Stimulated activated CD4-positive, alpha-beta T cell treated with anti-CD3 and anti-CD28 coated beads, TNF-alpha, amount 100 ng/mL, for 48 hours (primary cell): ENCODE data around the gene CMIP.
"Not testable (repeated sequence)": the region's sequence is repeated elsewhere in the genome, so short reads cannot be mapped to it uniquely, and the experiment has no call there.

Experiments used
- DNase-seq, 3 donors: peaks; one replicate each; pipeline ENCODE4 v3.0.0-alpha.2; 2020; ENCODE audit warnings: low read depth in 3 of 3

CMIP gene

DNA sequence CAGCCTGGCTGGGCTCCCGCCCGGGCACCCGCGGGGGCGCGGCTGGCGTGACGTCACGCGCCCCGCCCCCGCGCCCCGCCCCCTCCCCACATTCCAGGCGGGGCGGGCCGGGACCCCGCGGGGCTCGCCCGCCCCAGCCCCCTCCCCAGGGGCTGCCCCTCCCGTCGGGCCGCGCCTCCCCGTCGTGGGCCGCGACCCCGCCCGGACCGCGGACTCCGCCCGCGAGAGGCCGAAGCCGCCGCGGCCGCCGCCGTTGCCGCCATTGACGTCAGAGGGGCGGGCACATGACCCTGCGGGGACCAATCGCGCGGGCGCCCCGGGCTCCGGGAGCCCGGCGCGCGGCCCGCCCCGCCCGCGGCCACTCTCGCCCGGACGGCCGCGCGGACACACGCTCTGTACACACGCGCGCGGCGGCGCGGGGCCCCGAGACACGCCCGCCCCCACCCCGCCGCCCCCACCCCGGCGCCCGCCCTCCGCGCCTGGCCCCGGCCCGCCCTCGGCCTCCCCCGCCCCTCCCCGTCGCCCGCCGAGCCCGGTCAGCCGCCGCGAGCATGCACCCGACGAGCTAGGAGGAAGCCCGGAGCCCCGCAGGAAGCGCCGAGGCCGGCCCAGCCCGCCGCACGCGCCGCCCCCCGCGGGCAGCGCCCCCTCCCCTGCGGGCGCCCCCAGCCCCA is at the start of gene CMIP:
CMIP (plus strand) TSS at position 361 of the 674 bp plus-strand sequence.
- DNase-seq = peak; percentile 50 to 80 (median 59)

DNA sequence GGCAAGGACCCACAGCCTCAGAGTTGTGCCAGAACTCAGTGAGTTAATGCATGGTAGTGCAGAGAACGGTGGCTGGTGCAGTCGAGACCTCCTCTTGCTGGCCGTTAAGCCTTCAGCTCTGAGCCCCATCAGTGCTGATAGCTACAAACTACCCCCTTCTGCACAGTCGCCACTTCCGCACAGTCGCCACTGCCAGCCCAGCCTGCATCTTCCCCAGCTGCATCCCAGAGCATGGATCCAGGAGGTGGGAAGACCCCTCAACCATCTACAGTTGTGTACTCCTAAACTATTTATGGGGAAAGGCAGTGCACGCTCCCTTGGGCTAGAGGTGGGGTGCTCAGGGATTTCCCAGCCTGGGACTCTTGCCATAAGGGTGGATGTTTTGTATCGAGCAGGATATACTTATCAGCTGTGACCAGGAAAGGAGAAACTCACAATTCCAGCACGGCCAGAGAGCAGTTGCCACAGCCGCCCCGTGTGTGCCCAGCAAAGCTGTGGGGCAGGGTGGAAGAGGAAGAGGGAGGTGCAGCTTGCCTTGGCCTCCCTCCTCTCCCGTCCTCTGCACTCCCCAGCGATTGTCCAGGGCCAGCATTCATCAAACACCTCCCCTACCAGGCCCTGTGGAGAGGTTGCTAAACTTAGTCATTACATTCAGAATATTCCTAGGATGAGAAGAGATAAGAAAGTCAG is 49.5 kb upstream of the CMIP start:
- no peak for DNase-seq

DNA sequence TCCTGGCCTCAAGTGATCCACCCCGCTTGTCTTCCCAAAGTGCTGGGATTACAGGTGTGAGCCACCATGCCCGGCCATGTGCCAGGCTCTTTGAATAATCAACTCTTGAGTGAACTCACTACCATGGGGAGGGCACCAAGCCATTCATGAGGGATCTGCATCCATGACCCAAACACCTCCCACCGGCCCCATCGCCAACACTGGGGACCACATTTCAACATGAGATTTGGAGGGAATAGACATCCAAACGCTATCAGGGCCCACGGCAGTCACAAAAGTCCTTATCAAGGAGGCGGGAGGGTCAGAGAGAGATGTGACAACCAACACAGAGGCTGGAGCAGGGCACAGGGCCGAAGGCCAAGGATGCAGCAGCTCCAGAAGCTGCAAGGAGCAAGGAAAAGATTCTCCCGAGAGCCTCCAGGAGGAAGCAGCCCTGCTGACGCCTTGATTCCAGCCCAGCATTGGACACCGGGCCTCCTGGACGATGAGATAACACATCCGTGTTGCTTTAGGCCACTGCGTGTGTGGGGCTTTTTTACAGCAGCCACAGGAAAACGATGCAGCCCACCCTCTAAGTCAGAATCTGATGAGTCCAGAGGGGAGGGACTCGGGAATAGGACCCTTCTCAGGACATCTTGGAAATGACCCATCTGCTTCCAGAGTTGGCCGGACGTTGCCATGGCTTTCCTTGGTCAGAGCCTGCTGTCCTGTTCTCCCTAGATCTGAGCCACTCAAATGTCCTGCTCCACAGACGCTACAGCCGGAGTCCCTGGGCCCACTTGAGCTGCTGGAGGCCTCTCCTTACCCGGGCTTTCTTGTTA is 47.3 kb upstream of the CMIP start:
- DNase-seq = no peak

DNA sequence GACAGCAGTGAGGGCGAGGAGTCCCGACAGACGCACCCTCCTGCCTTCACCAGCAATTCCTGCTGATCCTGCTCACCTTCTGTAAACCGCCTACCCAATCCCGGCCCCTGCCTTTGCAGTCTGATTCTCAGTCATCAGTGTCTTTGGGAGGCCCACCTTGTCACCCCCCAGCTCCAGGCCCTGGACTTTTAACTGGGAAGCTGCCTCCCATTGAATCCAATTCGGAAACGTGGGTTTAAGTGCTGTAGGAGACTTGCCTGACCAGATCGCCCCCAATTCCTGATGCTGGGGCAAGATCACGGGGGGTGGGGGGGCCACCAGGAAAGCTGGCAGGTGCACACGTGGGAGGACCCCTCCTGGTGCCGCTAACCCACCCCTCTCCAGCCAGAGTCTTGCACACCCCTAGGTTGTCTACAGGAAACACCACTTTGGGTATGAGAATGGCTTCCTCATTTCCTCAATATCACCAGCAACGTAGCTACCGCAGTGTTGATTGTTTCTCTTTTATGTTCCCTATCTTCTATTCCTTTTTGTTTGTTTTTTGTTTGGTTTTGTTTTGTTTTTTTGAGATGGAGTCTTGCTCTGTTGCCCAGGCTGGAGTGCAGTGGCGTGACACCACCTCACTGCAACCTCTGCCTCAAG is 46.6 kb upstream of the CMIP start:
- no peak for DNase-seq

DNA sequence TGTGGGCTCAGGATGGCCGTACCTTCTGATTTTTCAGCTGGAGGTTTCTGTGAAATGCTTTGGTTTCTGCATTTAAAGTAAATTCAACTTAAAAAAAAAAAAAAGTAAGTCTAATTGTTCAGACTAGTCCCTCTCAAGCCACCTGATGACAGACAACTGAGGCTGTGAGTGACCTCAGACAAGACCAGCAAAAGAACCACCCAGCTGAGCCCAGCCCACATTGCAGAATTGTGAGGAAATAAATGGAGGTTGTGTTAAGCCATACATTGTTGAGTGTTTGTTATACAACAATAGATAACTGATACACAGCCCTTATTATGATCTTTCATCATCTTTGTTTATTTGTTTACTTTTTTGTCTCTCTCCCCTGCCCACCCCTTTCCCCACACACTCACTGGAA is 44.7 kb upstream of the CMIP start:
- DNase-seq = no peak

DNA sequence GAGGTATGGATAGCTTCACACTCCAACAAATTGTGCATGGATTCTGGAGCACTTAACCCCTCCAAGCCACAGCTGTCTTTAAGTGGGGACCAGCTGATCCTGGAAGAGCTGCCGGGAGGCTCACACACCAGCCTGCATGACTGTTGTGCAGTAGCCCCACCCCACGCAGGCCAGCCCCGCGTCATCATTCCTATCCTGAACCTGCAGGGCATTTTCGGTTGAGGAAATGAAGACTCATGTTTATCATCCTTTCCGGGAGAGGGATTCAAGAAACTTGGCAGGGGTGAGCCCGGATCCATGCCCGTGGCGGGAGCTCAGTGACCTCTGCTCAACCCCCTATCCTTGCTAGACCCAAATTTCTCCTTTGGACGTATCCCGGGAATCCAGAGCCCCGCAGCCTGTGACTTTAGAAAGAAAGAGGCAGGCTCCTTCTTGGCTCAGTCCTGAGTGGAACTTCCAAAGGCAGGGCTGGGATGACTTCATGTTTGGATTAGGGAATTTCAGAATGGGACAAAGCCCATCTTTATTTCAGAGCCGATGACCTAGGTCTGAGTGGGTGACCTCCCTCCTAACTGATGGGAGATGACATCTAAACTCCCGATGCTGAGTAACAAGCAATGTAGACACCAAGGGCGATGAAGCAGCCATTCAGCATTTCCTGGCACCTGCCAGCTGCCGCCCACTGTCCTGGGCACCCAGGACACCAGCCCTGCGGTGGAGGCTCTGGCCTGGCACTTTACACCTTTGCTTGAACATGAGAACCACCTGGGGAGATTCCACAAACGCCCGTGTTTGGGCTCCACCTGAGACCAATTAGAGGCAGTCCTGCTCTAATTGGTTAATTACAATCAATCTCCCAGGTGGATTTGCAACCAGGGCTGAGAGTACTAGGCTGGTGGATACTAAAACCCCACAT is 43.3 kb upstream of the CMIP start:
- no peak for DNase-seq

DNA sequence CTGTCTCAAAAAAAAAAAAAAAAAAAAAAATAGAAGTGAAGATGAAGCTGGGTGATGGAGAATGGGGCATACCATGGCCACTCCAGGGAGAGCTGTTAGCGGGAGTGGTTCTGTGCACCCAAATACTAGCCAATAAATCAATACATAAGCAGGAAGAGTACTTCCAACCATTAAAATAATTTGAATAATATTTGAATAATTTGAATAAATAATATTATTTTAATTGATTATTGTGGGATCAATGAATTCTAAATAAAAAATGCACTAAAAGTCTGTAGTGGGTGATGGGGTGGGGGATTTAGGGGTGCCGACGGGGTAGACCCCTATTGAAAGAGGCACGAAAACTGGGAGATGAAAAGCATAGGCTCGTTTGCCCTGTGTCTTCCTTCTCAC is 41.4 kb upstream of the CMIP start:
- DNase-seq = no peak

DNA sequence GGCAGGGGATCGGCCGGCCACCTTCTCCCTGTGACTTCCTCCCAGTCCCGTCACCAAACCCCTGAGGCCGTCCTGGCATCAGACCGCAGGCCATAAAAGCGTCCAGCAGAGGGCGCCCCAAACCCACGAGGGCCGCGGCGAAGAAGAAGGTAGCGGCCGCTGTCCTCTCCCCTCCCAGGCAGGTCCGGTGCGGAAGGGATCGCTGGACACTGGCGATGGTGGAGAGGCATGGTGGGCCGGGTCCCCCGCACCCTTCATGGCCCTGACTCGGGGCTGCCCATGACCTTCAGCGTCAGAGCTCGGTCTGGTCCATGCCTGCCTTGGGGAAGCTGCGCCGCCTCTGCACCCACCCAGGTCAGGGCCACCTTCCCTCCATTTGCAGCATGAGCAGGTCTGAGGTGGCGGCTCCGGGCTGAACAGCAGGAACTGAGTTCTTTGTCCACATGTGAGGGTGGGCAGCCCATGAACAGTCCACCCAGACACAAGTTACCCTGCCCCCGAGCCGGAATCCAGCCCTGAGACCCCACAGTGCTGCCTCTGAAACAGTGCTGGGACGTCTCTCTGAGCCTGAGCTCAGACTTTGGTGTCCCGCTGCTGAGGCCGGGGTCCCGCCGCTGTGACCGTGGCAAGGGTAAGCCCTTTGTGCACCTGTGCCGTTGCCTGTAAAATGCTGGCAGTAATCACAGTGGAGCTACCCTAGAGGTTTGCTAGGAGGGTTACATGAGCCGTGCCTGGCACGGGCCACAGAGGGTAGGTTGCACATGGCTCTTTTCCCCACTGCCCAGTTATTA is 40.8 kb upstream of the CMIP start:
- peak; percentile 67 to 83 (median 74) for DNase-seq

DNA sequence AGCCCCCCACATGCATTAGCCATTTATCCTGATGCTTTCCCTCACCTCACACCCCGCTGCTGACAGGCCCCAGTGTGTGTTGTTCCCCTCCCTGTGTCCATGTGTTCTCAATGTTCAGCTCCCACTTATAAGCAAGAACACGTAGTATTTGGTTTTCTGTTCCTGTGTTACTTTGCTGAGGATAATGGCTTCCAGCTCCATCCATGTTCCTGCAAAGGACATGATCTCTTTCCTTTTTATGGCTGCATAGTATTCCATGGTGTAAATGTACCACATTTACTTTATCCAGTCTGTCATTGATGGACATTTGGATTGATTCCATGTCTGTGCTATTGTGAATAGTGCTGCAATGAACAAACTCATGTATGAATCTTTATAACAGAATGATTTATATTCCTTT is 39.6 kb upstream of the CMIP start:
- DNase-seq = not testable (repeated sequence)

DNA sequence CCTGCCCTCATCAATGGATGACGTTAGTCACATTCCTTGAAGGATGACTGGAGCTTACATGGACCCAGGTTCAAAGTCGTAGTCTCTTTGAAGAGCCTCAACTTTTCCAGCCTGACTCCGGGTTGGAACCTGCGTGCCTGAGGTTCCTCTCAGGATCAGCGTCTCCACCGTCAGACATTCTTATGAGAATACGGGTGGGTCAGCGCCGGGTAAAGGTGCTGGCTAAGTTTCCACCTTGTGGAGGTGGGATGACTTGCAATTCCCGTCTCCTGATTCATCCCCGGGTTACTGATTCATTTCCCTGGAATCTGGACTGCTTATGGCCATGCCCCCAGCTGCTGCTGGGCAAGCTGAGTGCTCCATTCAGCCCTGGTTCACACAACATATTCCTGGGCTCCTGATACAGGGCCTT is 38.9 kb upstream of the CMIP start:
- no peak for DNase-seq

DNA sequence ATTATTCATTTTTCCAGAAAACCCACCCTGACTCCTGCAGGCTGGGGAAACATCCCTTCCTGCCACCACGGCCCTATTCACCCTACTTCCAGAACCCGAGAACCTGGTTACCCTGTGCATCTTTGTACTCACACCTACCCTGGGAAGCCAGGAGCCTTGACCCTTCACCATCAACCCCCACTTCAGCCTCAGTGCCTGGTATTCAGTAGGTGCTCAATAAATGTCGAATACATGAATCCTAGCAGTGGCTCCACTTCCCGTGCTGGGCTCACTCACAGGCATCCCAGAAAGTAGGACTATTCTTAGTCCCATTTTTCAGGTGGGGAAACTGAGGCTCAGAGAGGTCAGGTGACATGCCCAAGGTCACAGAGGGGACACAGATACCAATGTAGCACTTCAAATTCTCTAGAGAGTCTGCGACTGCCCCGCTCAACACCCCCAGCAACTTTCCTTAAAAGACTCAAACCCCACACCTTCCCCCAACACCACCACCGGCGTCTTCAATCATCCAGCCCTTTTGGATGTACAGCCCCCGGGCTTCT is 36.1 kb upstream of the CMIP start:
- no peak for DNase-seq

DNA sequence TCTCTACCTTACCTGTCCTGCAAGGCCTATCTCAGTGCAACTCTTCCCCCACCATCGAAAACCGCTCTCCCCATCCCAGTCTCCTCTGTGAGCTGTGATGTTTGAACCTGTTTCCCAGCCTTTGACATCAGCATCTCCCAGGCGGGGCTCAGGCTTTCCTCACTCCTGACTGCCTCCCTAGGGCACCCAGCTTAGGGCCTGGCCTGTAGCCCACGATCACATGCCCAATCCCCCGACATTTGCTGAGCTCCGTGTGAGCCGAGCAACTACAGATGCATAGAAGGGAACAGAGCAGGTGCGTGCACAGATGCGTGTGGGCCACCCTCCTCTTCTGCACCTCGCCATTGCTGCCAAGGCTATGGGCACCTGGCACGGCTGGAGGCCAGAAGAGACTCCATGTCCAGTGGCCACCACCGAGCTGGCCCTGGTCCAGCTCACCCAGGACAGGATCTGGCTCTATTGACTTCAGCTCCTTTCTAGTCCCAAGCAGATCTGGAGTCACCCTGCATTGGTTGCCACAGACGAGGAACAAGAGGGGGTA is 35.5 kb upstream of the CMIP start:
- no peak for DNase-seq

DNA sequence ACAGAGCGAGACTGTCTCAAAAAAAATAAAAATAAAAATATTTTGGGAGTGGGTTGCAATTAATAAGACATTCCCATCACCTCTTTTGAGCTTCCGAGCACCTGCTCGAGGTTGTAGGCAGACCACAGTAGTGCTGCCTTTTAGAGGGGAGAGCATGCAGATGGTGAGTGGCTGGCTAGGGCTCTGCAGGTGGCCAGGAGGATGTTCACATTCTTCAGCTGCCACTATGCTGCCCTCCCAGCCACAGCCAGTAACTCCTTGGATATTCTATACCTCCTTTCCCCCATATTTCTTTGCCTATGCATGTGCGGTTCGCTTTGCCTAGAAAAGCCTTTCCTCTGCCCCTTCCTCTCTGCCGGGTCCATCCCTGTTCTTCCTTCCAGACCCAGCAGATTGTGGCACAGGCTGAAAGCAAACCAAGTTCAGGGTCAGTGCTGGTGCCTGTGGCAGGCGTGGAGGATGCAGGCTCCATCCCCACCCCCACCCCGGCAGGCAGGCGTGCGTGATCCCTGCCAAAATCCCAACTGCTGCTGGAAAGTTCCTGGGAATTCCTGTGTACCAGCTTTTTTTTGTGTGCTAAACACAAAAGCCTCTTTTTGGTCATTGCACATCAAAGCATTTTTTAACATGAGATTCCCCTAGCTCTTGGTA is 33.8 kb upstream of the CMIP start:
- DNase-seq = no peak

DNA sequence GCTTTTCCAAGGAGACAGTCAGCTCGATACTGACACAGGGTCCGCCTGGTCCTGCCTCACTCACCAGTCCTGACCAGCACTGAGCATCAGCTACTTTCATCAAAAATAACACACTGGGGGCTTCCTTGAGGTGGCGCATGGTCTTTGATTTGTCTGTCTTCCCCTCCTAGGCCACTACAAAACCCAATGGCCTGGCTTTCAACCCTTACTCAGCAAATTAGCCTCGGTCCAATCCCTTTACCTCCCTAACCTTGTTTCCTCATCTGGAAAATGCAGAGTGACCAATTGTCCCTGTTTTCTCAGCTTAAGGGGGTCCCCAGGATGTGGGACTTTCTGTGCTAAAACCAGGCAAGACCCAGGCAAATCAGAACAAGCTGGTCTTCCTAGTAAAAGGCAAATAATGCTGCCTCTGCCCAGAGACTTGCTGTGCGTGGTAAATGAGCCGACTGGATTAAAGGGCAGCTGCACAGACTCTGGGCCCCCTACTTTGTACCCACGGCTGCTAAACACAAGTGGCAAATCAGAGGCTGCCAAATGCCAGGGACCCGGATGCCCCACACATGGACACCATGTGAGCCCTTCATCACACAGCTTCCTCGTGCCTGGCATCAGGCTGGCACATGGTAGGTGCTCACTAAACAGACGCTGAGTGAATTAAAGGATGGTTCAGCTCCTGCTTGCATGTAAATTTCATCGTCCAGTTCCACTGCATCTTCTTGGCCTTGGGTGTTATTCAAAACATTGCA is 31.2 kb upstream of the CMIP start:
- no peak for DNase-seq

DNA sequence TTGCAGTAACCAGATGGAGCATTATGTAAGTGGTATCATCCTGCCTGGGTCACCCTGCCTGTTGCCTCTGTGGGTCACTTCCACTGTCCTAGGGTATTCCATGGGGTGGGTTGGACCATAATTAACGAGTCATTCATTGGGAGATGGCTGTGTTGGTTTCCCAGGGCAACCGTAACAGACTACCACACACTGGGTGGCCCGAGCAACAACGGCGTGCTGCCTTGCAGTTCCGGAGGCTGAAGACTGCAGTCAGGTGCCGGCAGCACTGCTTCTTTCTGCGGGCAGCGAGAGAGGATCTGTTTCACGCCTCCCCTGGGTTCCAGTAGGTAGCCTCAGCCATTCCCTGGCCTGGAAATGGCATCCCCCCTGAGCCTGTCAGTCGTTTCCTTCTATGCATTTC is 28.9 kb upstream of the CMIP start:
- DNase-seq = no peak

DNA sequence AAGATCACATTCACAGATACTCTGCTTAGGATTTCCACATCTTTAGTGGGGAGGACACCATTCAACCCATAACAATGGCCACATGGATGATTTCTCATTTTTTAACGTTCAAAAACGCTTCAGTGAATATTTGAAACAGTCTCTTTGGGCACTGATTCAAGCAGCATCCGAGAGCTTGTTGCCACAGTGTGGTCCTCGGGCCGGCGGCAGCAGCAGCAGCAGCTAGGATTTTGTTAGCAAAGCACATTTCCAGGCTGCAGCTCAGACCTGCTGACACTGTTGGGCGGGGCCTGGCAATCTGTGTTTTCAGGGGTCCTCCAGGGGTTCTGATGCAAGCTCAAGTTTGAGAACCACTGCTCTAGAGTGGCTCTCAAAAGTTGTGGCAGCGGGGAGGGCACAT is 27.9 kb upstream of the CMIP start:
- no peak for DNase-seq

DNA sequence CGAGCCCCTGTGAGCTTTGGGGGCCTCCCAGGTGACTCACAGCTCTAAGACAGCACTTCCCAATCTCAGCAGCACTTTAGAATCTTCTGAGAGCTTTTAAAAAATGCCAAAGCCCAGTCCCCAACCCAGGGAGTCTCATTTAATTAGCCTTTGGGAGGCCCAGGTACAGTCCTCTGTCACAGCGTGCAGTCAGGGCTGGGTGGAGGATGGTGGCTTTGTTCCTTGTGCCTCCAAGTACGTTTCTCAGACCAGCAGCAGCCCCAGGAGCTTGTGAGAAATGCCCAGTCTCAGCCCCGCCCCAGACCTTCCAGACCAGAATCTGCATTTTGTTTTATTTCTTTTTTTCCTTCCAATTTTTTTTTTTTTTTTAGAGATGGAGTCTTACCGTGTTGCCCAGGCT is 27.4 kb upstream of the CMIP start:
- DNase-seq = no peak

DNA sequence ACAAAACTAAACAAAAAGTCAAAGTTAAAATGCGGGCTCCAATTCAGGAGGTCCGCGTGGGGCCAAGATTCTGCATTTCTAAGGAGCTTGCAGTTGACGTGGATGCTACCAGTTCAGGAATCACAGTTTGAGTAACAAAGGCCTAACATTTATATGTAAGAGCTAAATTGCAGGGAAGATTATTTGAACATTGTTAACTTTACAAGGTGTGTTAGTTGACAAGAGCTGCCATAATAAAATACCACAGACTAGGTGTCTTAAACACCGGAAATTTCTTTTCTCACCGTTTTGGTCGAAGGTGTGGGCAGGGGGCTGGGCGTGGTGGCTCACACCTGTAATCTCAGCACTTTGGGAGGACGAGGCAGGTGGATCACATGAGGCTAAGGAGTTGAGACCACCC is 24.8 kb upstream of the CMIP start:
- no peak for DNase-seq

DNA sequence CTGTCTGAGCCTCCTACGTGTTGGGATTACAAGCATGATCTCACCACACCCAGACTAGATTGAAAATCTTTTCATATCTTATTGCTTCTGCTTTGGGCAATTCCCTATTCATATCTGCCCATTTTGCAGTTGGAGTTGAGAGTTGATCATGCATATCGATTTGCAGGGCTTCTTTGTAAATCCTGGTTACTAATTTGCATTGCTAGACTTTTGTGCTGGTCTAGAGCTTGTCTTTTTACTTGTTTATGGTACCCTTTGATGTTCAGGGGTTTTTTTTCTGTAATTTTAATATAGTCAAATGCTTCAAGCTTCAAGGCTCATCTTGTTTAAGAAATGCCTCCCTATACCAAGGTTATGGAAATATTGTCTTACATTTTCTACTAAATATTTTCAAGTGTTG is 23.5 kb upstream of the CMIP start:
- no peak for DNase-seq
